Calu3 (cell line): Measurements from ENCODE around the gene PSMD8. TPM values are rescaled to one million over a fixed set of nuclear protein-coding genes. Genes with fewer than 3 reads are reported as not detected.
A peak's percentile ranks its signal among the peaks of the same experiment; 100 is the strongest.

Source experiments
- BruUV-seq: library from RNA; stranded (reverse); fragments of 400-500 nt; replicated peaks from 2 replicates; lab custom pipeline; 2021; lab: Mats Ljungman, UMichigan
- CTCF ChIA-PET: fragments of 300-600 bp; sonication (Branson Sonifier 250); formaldehyde crosslinking; loops from one replicate; lab custom pipeline; 2022; ENCODE audit warnings: antibody characterized with exemption; lab: Charles Lee
- DNase-seq: peaks from one replicate; pipeline ENCODE4 v3.0.0; 2022
- H3K27ac Mint-ChIP-seq: one replicate; pipeline ENCODE4 v1.8.0; 2022; ENCODE audit warnings: mixed read lengths; ENCODE audit not compliant: unreplicated experiment
- H3K27me3 Mint-ChIP-seq: one replicate; pipeline ENCODE4 v1.8.0; 2022; ENCODE audit warnings: mixed read lengths; ENCODE audit not compliant: unreplicated experiment
- H3K36me3 Mint-ChIP-seq: one replicate; pipeline ENCODE4 v1.8.0; 2022; ENCODE audit warnings: mild to moderate bottlenecking, moderate library complexity, mixed read lengths; ENCODE audit not compliant: insufficient read depth, unreplicated experiment
- H3K4me1 Mint-ChIP-seq: one replicate; pipeline ENCODE4 v1.8.0; 2022; ENCODE audit warnings: mild to moderate bottlenecking, low read depth, mixed read lengths; ENCODE audit not compliant: unreplicated experiment
- H3K4me3 Mint-ChIP-seq: one replicate; pipeline ENCODE4 v1.8.0; 2022; ENCODE audit warnings: mild to moderate bottlenecking, low read depth, moderate library complexity, mixed read lengths; ENCODE audit not compliant: unreplicated experiment
- H3K9me3 Mint-ChIP-seq: one replicate; pipeline ENCODE4 v1.8.0; 2022; ENCODE audit warnings: low read depth, mixed read lengths; ENCODE audit not compliant: unreplicated experiment
- CTCF ChIP-seq: fragments of 200-600 bp; IDR thresholded peaks from one replicate; pipeline ENCODE4 v1.8.0; 2022; ENCODE audit warnings: antibody characterized with exemption; ENCODE audit not compliant: unreplicated experiment
- intact Hi-C: fragments of 100-400 bp; cut with micrococcal nuclease; formaldehyde crosslinking; loops from one replicate; pipeline ENCODE4 v1.10.0; 2022; ENCODE audit not compliant: unreplicated experiment
- total RNA-seq: library from RNA; stranded (reverse); gene quantifications from 2 replicates; pipeline ENCODE4 v1.2.3, GENCODE V29; 2022

The PSMD8 gene
- total RNA-seq, 1 experiment from 2014 or later: 233 TPM

DNA sequence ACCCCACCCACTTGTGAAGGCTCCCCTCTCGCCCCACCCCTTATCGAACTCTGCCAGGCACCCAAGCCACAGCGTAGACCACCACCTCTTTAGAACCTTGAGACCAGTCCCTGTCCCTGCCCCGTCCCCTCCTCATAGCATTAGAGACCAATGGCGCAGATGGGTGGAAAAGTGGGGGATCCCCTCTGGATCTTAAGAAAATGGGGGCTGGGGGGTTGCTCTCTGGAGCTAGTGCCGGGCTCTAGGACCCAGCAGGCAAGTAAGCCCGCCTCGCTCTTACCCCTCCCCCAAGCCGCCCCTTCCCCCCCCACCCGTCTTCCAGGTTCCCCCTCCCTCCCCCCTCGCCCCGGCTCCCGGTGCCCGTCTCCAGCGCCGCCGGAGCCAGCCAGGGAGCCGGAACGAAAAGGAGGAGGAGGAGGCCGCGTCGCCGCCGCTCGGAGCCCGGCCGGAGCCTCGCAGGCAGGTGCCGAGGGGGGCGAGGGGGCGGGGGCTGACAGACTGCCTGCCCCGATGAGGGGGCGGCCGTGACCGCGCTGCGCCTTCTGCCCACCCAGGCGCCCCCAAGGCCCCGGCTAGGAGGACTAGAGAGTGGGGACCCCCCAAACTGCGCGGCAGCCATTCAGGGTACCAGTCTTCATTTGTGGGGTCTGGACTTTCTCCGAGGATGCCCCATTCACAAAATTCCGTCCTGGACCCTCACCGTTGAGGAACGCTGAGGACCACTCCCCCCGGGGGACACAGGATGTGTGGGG lies 14.2 kb downstream of the PSMD8 start, which contains the start of gene SPRED3:
Gene SPRED3 (plus strand): TSS at position 349 of the 752 bp plus-strand sequence. CDS start 1,606 bp downstream, outside the sequence.
- peaks cover 25% of the 10 kb centered on the region for H3K4me1 Mint-ChIP-seq
- no peak for DNase-seq
- H3K27ac Mint-ChIP-seq: peak within 1 kb of the TSS; percentile 75
- TF ChIP-seq CTCF: no peak
- H3K36me3 Mint-ChIP-seq: peaks cover 51% of the 10 kb centered on the region
- intact Hi-C loops: no loop called here
- H3K9me3 Mint-ChIP-seq: no peaks in the 10 kb centered on the region
- no TSS peak for BruUV-seq
- CTCF ChIA-PET: interaction anchor here (0.7 to 2.1 kb wide), 6 partner anchors 10 to 542 kb away, joined by 3 to 23 read pairs (median 5); partner anchors contain the start of genes FAM98C, MRPS12, PSMD8 and SARS2
- H3K4me3 Mint-ChIP-seq: peak within 1 kb of the TSS; percentile 75
- peaks cover 16% of the 10 kb centered on the region for H3K27me3 Mint-ChIP-seq

- intact Hi-C loops: no loop called here
- CTCF ChIA-PET: interaction anchor here (0.6 to 1.1 kb wide), 4 partner anchors 10 to 605 kb away, joined by 3 read pairs; partner anchors contain the start of gene FAM98C
- peaks cover 48% of the 10 kb centered on the region for H3K36me3 Mint-ChIP-seq
- no peak for TF ChIP-seq CTCF
- DNase-seq: no peak
- H3K4me3 Mint-ChIP-seq: peak overlapping the region; percentile 75
- peaks cover 25% of the 10 kb centered on the region for H3K4me1 Mint-ChIP-seq
- peaks cover 16% of the 10 kb centered on the region for H3K27me3 Mint-ChIP-seq
- no peaks in the 10 kb centered on the region for H3K9me3 Mint-ChIP-seq
- H3K27ac Mint-ChIP-seq: peak overlapping the region; percentile 18
- BruUV-seq: no TSS peak
Measured at GRCh38 chr19:38389101-38389925, 14.9 kb downstream of the PSMD8 start.

- Mint-ChIP-seq H3K36me3 (peaks cover 38% of the 10 kb centered on the region), H3K4me1 (peaks cover 25% of the 10 kb centered on the region), H3K4me3 (peak overlapping the region; percentile 75), H3K27ac (peak overlapping the region; percentile 18), H3K9me3 (no peaks in the 10 kb centered on the region), H3K27me3 (peaks cover 16% of the 10 kb centered on the region)
- no peak for DNase-seq
- intact Hi-C loops: no loop called here
- BruUV-seq: no TSS peak
- CTCF ChIA-PET: interaction anchor here (0.6 to 1.1 kb wide), 6 partner anchors 9 to 1023 kb away, joined by 3 to 6 read pairs (median 3); partner anchors contain the start of gene FAM98C
- no peak for TF ChIP-seq CTCF
Measured at GRCh38 chr19:38389957-38390924, 15.9 kb downstream of the PSMD8 start.
